CD4-positive, alpha-beta T cell treated with Interleukin-15 for 4 hours (primary cell): ENCODE results near the gene TRPM8.
"Not testable (repeated sequence)": the region's sequence is repeated elsewhere in the genome, so short reads cannot be mapped to it uniquely, and the experiment has no call there.

Experiments
- DNase-seq: peaks from one replicate; pipeline ENCODE4 v3.0.0-alpha.2; 2020; ENCODE audit warnings: low spot score

The TRPM8 gene

DNA sequence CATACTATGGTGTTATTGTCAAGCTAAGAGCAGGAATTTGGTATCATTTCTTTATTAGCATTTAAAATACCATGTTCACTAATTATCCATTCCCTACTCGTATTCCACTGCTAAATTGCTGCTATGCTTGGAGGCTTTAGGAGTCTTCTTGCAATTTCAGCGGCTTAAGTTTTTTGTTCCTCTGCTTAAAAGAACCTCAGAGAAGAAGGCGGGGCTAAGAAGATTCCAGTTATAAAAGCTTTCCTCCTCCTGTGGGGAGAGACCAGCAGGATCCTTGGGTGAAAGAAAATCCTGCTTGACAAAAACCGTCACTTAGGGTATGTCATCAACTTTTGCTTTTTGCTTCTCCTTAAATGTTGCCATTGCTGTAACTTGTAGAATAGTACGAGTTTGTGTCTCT lies at the start of gene TRPM8:
Gene TRPM8, plus strand, starts transcription at position 258 of the 400 bp plus-strand sequence. CDS start 9,165 bp downstream, outside the sequence.
- DNase-seq, result no peak

DNA sequence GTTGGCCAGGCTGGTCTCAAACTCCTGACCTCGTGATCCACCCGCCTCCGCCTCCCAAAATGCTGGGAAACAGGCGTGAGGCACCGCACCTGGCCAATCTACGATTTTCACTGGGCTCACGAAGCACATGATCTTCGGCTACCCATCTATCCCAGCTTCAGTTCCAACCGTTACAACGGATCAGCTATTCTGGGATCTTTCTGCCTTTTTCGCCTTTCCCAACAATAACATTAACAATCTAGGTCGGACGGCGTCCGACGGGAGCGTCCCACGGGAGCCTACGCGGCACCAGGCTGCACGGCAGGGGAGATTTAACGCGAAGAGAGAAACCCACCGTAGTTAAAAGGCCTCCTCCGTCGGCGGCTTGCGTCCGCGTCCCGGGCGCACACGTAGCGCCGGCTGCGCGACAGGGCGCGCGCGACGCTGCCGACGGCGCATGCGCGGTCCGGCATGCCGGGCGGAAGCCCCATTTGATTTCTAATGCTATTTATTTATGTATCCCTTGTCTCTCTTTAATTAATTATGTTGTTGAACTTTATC lies 49.1 kb upstream of the TRPM8 start, which contains the start of gene MSL3B:
Gene MSL3B, minus strand, starts transcription at position 394 of the 540 bp plus-strand sequence.
- peak; percentile 60 for DNase-seq

DNA sequence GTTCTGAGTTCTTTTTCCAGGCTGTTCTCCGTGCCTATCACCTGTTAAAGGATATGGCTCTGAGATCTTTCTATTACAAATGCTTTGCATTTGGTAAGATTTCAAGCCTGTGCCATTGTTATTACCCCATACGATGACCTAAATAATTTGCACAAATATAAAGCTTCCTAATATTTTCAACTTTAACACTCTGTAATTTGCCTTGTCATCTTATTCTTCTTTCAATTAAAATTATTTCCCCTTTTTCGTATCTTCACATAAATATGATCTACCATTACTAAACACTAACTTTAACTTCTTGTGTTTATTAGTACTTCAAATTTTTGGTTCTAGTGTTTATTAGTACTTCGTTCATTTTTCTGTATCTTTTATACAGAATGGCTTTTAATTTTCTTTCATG lies 45.7 kb upstream of the TRPM8 start:
- DNase-seq, result no peak

DNA sequence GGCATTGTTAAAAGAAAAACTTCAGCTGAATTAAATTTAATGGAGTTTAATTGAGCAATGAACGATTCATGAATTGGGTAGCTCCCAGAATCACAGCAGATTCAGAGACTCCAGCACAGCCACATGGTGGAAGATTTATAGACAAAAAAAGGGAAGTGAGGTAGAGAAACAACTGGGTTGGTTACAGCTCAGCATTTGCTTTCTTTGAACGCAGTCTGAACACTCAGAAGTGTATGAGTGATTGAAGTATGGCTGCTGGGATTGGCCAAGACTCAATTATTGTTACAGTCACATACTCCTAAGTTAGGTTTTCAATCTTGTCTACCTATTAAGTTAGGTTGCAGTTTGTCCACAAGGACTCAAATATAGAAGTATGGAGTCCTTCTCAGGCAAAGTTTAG lies 45.0 kb upstream of the TRPM8 start:
- DNase-seq, result not testable (repeated sequence)

DNA sequence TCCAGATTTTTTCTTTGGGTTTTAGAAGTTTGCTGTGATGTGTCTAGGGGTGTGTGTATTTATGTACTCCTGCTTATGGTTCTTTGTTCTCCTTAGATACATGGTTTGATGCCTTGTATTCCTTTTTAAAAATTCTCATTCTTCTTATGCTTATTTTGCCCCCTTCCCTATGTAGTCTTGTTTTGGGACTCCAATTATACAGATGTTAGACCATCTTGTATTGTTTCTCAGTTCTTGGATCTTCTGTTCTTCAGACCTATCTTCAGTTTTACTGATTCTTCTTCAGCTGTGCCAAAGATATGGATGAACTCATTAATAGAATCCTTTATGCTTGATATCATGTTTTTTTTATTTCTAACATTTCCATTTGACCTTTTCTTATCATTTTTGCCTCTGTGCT lies 34.8 kb upstream of the TRPM8 start:
- no peak for DNase-seq

DNA sequence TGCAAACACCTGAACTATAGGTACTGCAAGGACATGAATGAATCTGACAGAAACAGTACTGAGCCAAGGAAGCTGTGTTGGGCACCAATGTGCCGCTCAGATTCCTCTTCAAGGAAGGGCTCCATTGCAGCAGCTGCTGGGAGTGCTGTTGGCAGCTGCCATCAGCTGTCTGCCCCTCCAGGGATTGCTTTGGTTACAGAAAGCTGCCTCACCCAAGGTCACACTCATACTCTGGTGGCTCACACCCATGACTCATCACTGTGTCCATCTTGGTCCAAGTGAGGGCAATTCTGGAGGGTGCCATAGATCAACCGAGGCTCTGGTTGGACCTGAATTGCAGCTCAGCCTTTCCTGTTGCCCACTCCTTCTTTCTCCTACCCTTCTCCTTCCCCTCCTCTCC lies 24.4 kb upstream of the TRPM8 start:
- no peak for DNase-seq

DNA sequence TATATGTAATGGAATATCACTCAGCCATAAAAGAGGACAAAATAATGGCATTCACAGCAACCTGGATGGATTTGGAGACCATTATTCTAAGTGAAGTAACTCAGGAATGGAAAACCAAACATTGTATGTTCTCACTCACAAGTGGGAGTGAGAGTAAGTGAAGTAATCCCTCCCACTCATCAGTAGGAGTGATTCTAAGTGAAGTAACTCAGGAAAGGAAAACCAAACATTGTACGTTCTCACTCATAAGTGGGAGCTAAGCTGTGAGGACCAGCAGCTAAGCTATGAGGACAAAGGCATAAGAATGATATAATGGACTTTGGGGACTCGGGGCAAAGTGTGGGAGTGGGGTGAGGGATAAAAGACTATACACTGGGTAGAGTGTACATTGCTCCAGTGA lies 20.9 kb upstream of the TRPM8 start:
- DNase-seq, result not testable (repeated sequence)

DNA sequence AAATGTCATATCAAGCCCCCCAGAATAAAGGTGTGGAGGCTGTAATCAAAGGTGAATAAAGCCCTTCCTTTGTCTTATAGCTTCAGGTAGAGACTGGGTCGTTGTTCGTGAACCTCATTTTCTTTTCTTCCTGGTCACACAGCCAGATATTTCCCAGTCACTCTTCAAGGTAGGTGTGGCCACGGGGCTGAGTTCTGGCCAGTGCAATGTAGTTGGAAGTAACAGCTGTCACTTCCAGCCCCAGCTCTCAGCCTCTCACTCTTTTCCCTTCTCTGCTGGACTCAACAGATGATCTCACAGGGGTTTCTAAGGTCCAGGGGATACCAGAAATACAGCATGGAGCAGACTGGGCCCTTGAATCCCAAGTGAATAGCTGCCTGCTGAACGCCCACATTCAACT lies 15.8 kb upstream of the TRPM8 start:
- DNase-seq, result no peak

DNA sequence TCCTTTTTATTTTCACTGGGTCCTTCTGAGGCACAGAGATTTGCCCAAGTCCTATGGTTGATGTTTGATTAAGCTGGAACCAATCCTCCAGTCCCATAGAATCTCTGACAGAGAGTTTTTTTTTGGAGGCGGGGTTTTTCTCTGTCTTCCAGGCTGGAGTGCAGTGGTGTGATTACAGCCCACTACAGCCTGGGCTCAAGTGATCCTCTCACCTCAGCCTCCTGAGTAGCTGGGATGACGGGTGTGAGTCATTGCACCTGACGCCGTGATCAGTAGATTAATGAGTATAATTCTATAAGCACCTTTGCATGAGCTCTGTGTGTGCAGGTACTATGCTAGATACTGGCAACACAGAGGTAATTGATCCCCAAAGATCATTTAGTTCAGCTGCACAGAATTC lies 15.3 kb upstream of the TRPM8 start:
- DNase-seq, result no peak

DNA sequence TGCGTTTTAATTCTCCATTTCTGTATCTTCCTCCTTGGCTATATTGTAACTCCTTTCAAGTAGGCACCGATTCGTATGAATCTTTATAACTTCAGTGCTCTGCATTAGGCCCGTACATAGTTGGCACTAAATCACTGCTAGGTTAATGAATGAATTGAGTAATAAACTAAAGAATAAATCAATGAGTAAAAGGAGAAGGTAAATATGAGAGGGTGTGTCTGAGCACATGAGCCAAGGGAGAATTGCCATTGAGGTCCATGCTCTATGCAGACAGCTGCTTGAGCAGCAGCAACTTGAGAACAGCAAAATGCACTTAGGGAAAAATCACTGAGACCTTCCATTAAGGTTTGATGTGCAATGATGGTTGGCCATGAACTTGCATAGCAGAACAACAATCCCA lies 11.2 kb upstream of the TRPM8 start:
- DNase-seq, result no peak

DNA sequence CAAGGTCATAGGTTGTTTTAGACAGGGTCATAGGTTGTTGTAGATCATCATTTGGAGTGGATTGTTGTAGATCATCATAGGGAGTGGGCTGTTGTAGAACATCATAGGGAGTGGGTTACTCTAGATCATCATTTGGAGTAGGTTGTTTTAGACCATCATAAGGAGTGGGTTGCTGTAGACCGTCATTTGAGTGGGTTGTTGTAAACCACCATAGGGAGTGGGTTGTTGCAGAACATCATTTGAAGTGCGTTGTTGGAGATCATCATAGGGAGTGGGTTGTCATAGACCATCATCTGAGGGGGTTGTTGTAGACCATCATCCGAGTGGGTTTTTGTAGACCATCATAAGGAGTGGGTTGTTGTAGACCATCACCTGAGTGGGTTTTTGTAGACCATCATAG lies 9.5 kb upstream of the TRPM8 start:
- no peak for DNase-seq

DNA sequence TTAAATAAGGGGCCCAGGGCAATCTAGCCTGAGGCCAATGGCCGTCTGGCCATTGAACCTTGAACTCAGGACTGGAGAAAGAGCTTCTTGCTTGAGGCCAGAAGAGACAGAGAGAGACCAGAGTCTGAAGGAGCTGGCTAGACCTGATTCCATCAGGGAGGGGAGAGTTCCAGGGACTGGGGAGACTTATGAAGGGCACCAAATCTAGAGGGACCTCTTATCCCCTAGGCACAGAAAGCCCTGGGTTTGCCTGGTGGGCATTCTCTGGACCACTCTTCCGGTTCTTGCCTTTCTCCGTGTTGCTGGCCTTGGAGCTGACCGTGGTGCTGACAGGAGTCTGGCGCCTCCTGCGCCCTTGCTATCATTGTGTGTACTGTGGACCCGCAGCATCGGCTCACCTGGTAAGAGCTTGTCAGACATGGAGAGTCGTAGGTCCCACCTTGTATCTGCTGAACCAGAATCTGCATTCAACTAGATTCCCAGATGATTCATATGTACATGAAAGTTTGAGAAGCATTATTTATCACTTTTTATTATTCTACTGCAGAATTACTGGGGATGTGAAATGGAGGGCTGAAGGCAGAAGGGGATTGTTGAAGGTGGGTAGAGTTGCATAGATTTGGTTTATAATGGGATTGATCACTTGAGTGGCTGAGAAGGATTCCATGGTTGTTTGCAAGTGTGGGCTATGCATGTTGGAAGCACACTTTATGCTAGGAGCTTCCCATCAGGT lies 4.3 kb upstream of the TRPM8 start:
- no peak for DNase-seq

DNA sequence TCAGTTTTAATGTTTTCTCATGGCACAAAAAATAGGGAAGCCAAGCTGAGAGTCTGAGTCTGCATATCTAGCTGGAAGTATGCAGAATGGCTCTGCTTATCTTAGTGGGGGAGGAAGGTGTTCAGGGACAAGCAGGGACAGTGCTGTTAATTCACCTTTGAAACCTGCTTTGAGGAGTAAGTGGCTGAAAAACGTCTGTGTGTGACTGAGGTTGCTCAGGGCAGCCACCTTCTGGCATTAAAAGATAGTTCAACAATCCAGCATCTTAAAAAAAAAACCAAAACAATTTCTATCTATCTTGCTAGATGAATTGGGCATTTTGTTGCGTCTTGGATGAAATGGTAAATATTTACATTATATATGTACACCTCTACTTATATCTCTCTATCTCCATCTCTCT lies 2.0 kb upstream of the TRPM8 start:
- no peak for DNase-seq

DNA sequence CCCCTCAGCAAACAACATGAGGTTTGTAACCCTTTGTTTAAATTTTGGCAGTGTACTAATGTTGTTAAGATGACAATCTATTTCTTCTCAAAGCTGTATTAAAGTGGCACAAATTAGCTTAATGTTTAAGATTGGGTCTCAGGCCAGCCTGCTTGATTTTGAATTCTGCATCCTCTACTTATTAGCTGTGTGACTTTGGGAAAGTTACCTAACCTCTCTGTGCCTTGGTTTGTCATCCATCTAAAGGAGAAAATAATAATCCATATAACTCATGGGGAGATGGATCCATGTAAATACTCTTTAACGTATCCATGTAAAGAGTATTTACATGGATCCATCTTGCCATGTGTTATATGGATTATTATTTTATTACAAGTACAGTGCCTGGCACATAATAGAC lies 2.1 kb downstream of the TRPM8 start:
- no peak for DNase-seq

DNA sequence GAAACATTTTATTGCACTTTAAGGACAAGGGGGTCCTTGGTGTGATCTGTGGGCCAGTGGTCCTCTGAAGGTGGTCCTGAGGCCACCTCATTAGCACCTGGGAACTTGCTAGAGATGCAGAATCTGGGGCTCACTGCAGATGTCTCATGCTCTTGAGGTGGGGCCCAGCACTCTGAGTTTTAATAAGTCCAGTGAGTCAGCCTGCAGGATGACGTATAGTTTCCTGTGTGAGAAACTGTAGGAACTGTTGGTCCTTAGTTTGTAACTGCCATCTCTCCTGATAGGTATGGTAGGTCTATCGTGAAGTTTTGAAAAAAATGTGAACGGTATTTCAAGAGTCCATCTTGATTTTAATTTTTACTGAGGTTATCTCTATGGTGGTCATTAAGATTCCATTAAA lies 2.8 kb downstream of the TRPM8 start:
- no peak for DNase-seq

DNA sequence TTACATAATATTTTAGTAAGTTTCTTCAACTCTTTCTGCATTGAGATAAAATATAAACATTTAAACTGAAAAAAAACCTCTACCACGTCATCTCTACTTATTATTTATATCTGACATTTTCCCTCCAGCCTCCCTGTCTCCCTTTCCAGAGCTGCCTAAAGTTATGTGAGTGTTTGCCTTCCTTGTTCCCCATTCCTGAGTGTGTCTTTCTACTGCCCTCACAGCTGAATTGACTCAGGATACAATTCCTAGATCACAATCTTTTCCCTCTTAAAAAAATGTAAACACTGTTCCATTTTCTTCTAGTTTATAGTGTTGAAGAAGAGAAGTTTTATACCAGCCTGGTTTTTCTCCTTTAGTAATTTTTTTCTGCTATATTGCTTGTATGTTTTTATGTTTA lies 5.3 kb downstream of the TRPM8 start:
- no peak for DNase-seq

DNA sequence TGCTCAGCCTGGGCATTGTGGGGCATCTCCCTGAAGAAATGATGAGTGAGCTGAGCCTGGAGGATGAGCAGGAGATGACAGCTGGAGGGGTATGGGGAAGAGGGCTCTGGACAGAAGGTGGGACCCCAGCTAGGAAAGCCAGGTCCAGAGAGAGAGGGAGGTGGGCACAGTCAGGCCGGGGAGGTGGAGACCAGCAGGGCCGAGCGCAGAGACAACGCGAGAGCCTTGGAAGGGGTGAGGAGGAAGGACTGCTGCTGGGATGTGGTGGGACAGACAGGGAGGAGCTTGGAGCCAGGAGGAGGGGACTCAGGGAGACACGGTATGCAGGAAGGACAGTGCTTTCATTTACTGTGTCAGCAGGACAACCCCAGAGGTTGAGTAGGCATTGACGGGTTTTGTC lies 8.2 kb downstream of the TRPM8 start:
- DNase-seq, result no peak

DNA sequence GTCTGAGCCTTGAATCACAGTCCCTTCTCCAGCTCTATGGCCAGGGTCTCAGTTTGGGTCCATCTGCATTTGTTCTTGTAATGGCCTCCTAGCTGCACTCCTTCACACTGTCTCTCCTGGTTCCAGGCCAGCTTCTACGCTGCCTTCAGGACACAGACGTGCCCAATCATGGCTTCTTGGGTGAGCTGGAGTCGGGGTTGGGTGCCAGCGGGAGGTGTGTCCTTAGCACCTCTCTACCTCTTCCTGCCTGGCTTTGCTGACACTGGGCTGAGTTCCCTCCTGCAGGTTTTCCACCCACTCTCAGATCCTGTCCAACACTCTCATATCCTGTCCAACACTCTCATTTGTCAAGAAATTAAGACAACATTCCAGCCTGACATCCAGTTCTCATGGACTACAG lies 9.6 kb downstream of the TRPM8 start:
- no peak for DNase-seq

DNA sequence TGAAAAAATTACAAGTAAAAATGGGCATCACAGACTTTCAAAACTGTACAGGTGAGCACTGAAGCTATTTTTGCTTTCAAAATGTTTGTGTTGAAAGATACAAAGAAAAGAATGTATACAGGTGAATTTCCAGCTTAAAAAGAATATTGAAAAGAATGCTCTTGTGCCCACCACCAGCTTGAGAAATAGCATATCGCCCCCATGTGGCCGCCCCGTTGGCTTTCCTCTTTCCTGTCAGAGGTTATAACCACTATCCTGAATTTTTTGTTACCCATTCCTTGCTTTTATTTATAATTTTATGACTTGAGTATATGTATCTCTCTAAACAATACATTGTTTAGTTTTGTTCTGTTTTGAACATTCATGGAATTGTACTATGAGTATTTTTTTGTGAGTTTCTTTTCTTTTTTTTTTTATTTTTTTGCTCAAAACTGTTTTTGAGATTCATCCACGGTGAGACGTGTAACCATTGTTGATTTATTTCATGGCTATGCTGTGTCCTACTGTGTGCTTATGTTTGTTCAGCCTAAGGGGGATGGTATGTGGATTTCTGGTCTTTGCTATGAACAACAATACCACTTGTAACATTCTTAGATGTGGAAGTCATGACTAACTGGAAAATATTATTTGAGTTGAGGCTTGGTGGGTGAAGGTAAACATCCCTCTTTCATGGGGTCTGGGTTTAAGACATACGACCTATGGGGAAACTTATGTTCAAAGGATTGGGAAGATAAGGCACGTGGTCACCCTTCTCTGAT lies 11.6 kb downstream of the TRPM8 start:
- peak; percentile 4 for DNase-seq

DNA sequence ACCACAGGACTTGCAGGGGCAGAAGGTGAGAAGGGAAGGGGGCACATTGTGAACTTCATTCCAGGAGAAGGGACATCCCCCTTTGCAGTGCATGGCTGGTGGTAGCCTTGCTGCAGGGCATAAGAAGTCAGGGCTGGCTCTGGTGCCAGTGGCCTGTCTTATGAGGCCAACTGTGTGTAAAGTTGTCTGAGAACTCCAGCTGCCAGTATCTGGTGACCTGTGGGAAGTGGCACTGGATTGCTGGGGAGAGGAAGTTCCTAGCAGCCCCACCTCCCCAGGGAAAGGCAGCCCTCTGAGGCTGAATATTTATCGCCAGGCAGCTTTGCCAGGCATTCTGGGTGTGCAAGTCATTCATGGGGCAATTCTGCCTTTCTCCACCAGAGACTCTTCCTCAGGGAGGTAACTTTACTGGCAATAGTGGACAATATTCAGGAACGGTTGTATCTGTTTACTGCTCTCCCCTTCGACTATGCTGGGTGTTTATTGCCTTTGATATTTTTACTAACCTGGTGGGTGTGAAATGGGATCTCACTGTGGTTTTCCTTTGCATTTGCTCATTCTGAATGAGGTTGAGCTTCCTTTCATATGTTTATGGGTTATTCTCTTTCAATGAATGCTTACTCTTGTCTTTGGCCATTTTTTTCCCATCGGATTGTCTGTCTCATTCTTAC lies 12.3 kb downstream of the TRPM8 start:
- DNase-seq, result no peak

DNA sequence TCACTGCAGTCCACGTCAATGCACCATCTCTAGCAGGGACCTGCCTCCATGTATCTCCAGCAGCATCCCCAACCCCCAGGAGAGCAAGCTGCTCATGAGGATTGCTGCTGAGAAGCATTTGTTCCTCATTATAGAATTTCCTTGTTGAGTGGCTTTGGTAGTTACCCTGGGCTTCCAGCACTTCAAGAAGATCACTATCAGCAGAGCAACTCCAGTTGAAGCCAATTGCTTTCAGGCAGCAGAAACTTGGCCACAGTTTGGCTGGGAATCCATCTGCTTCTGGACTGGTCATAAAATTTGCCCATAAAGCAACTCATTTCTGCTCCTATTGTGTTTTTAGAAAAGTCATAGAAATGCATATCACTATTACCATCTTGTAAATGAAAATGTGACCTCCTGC lies 17.4 kb downstream of the TRPM8 start:
- DNase-seq, result no peak

DNA sequence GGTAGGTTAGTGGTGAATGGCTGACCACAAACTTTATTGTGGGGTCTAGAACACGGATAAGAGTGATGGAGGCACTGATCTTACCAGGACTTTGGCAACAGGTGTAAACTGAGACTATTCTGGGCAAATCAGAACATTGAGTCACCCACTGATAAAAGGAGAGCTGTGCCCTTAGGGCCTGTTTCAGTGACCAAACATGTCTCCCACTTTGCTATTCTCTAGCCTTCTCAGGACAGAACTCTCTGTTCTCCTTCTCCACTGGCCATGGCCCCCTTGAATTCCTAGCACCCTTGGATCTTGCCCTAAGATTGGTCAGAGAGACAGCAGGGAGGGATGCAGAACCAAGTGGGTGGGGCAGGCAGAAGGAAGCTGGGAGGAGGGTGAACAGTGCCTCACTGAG lies 18.3 kb downstream of the TRPM8 start:
- DNase-seq, result no peak

DNA sequence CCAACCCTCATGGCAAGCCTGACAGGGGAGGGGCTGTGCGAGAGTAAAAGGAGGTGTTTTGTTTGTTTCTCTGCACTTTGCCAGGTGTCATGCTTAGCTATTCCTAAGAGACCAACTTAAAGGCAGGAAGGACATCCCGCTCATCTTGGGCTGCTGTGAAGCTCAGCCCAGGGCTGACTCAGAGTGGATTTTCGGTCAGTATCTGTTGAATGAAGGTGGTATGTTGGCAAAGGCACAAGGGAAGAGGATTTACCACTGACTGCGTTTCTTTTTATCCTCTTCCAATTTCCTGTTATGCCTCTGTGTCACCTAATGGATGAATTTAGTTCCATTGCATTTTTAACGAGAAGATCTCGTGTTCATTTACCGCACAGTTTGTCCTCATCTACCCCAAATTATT lies 18.9 kb downstream of the TRPM8 start:
- no peak for DNase-seq
